Fibroblast of skin of left quadriceps (primary cell): ENCODE measurements around the gene ZCRB1.

Source experiments
- DNase-seq, 2 experiments: peaks; one replicate each; pipeline ENCODE4 v3.0.0-alpha.2; 2013; ENCODE audit warnings: low read depth in 2 of 2

Gene ZCRB1

DNA sequence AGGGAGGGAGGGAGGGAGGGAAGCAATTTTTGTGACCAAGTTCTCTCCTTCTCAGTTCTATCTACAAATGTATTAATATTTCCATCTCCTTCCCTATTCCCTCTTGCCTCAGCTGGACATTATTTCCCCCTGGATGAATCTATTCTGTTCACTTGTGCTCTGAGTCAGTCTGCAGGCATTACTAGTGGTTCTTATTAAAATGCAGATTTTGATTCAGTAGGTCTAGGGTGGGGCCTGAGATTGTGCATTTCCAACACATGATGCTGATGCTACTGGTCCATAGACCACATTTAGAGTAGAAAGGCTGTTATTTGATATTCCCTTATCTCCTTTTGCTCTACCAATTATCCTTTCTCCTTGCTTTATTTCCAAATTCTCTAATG lies 47.8 kb downstream of the ZCRB1 start:
- no peak for DNase-seq

DNA sequence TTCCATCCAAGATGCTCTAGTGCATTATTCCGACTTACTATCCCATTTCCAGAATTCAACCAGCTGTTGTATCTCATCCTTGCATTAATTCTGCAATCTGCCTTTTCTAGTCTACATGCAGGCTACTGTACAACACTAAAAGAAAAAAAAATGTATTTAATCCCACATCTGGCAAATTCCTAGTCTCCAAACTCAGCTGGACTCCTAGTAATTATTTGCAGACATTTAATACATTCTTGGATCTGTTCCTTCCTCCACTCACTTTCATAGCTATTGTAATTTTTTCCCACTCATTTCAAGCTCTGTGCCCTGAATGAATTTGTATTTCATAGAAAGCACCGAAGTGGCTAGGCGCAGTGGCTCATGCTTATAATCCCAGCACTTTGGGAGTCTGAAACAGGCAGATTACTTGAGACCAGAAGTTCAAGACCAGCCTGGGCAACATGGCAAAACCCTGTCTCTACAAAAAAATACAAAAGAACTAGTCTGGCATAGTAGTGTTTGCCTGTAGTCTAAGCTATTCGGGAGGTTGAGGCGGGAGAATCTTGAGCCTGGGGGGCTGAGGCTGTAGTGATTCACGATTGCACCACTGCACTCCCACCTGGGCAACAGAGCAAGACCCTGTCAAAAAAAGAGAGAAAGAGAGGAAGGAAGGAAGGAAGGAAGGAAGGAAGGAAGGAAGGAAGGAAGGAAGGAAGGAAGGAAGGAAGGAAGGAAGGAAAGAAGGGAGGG lies 48.3 kb downstream of the ZCRB1 start:
- peak in 1 of 2 experiments; percentile 3 for DNase-seq

DNA sequence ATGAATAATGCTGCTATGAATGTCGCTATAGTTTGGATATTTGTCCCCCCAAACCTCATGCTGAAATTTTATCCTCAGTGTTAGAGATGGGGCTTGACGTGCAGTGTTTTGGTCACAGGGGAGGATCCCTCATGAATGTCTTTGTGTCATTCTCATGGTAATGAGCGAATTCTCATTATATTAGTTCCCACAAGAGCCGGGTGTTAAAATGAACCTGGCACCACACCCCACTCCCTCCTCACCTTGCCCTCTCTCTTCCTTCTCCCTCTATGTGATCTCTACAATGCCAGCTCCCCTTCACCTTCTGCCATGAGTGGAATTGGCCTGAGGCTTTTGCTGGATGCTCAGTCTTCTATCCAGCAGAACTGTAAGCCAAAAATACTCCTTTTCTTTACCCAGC lies 50.4 kb downstream of the ZCRB1 start:
- no peak for DNase-seq

DNA sequence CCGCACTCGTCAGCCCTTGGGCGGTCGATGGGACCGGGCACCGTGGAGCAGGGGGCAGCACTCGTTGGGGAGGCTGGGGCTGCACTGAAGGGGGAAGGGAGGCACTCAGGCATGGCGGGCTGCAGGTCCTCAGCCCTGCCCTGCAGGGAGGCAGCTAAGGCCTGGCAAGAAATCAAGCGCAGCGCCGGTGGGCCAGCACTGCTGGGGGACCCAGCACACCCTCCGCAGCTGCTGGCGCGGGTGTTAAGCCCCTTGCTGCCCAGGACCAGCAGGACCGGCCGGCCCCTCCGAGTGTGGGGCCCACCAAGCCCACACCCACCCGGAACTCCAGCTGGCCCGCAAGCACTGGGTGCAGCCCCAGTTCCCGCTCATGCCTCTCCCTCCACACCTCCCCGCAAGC lies 52.2 kb downstream of the ZCRB1 start:
- DNase-seq, result no peak

DNA sequence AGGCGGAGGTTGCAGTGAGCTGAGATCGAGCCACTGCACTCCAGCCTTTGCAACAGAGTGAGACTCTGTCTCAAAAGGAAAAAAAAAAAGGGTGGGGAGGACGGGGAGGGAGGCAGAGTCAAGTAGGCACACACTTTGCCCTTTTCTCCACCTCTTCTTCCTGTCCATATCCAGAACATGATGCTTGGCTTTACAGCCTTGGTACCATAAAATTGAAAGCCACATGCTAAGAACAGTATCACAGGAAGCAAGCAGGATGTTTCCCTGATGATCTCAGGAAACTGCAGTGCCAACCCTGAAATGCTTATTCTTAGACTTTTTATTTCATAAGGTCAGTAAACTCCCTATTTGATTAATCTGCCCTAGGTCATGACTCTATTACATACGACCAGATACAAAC lies 55.3 kb downstream of the ZCRB1 start:
- no peak for DNase-seq

DNA sequence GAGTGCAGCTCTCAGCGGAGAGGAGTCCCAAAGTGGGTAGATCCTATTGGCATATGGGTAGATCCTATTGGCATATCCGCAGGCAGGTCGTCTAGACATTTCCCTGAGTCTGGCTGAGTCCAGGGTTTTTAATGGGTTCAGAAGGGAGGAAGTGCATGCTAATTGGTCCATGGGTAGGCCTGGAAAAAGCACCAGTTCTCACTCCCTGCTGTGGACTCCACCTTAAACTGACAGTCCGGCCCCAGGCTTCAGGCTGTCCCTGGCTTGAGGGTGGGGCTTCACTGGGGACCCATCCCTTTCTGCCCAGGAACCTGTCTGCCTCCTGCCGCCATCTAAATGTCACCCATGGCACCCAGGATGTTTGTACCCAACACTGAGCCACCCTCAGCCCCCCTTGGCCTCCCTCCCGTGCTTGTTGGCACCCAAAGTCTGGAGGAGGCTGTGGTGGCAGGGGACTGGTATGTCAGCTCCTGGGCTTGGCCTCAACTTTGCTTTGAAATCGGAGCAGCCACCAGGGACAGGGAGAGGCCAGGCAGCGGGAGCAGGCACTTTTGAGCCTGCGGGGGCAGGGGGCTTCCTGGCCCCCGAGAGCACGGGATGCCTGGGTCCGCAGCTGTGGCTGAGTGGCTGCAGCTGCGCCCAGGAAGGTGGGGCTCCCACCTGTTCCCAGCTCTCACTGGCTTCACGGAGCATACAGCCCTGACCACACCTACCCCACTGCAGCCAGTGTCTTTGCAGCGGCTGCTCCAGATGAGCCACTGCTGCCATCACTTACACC lies 58.3 kb downstream of the ZCRB1 start:
- DNase-seq, result no peak

DNA sequence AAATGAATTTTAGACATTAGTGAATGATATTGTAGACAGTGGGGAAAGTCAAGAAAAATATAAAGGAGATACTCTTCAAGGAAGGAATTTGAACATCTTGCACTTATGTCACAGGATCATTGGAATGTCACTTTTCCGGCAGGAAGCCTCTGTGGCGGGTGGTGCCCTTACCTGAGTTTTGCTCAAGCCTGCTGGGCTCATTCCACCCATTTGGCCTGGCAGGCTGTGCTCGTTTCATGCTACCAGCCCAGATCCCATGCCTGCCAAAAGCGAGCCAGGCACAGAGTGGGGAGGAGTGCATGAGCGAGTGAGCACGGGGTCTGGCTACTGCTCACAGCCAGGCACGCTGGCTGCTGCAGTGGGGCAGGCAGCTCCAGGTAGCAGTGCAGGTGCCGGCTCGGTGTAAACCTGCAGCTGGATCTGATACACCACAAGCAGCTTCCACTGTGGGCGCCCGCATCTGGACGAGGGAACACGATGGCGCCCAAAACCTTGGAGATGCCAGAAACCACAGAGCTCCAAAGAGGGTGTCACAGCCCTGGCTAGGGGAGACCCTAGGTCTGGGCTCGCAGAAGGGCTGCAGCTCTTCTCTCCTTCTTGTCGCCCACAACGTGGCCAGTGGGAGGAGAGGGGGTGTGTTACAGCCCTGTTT lies 59.2 kb downstream of the ZCRB1 start:
- no peak for DNase-seq

DNA sequence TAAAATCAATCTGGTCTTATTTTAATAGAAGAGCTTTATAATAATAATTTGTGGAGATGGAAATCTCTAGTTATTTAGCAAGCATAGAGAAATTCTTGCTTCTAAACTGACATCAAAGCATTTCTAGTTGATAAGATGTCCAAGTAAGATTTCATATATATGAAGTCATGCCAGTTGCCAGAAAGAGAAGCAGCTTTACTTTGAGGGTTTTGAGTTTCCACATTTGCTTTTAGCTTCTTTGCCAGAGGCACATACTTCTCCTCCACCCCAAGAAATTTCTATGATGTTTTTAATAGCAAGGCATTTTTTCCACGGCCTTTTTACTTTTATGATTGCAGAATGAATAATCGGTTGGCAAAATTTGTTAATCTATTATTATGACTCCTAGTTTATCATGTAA lies 63.6 kb downstream of the ZCRB1 start:
- DNase-seq, result no peak
